Neural cell (in vitro differentiated cells): ENCODE measurements around the gene HOXD8.

Experiments
- CTCF ChIP-seq: fragments of 450-650 bp; IDR thresholded peaks from 2 replicates; pipeline ENCODE4 v1.5.1; 2014; ENCODE audit warnings: antibody characterized with exemption, mild to moderate bottlenecking, moderate library complexity; ENCODE audit not compliant: poor library complexity, severe bottlenecking
- EP300 ChIP-seq: fragments of 450-650 bp; conservative IDR thresholded peaks from 2 replicates; pipeline ENCODE4 v1.6.1; 2014; ENCODE audit warnings: antibody characterized with exemption, mild to moderate bottlenecking, moderate library complexity; ENCODE audit not compliant: poor library complexity, severe bottlenecking
- EZH2 ChIP-seq: fragments of 200-600, 300-800 bp; shearing (Covaris generic), sonication (generic); IDR thresholded peaks from 2 replicates; pipeline ENCODE4 v1.6.1; 2014; ENCODE audit warnings: antibody characterized with exemption, low read length, borderline replicate concordance, mild to moderate bottlenecking; ENCODE audit not compliant: insufficient read depth, poor library complexity, severe bottlenecking
- POLR2AphosphoS5 ChIP-seq: IDR thresholded peaks from 2 replicates; pipeline ENCODE4 v1.6.1; 2012
- SMC3 ChIP-seq: fragments of 450-650 bp; conservative IDR thresholded peaks from 2 replicates; pipeline ENCODE4 v1.6.1; 2014; ENCODE audit warnings: antibody characterized with exemption, mild to moderate bottlenecking, moderate library complexity; ENCODE audit not compliant: poor library complexity
- TAF1 ChIP-seq: IDR thresholded peaks from 2 replicates; pipeline ENCODE4 v1.6.1; 2012; ENCODE audit warnings: low read depth

GRCh38 chr2:176178757-176179295, 49.3 kb downstream of the HOXD8 start:
- TF ChIP-seq CTCF (no peak), EZH2 (no peak), SMC3 (no peak), TAF1 (no peak), POLR2AphosphoS5 (no peak), EP300 (no peak)
